Measurements from ENCODE around the gene ARRDC1.

The ARRDC1 gene

DNA sequence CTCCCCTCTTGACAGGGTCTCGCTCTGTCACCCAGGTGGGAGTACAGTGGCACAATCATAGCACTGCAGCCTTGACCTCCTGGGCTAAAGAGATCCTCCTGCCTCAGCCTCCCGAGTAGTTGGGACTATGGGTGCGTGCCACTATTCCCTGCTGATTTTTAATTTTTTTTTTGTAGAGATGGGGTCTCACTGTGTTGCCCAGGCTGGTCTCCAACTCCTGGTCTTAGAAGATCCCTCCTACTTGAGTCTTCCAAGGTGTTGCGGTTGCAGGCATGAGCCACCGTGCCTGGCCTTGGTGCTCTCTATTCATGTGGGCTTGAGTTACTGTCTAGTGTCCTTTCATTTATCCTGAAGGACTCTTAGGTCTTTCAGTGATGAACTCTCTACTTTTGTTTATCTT, 37.4 kb downstream of the ARRDC1 start:
- no peak for DNase-seq

DNA sequence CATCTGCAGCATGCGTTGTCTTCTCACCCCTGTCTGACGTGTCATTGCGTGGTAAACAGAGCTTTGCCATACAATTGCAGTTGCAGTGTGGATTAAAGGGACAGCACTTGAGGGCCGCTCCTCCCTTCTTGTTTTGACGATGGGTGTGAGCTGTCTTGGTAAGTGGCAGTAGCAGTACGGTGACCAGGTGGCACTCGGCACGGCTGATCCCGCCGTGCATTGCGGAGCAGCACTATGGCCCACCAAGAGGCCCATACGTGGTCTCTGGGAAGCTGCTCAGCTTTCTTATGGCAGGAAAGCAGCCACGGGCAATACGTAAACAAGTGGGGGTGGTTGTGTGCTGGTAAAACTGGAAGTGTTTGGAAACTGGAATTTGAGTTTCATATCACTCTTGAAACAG, 38.4 kb downstream of the ARRDC1 start:
- DNase-seq = no peak

DNA sequence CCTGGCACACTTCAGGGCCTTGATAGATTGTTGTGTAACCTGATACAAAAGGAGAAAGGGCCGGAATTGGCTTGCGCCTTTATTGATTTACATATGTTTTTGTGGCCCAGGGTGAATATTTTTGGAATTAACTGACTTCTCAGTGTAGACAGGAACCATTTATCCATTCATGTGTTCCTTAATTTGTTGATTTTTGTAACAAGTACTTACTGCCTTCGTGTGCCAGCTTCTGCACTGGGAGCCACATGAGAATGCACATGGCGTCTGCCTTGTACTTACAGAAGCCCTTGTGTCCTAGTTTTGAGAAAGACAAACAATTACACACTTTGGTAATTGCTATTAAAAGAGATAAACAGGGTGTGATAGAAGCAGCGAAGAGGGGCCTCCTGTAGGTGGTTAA, 39.7 kb downstream of the ARRDC1 start:
- no peak for DNase-seq

DNA sequence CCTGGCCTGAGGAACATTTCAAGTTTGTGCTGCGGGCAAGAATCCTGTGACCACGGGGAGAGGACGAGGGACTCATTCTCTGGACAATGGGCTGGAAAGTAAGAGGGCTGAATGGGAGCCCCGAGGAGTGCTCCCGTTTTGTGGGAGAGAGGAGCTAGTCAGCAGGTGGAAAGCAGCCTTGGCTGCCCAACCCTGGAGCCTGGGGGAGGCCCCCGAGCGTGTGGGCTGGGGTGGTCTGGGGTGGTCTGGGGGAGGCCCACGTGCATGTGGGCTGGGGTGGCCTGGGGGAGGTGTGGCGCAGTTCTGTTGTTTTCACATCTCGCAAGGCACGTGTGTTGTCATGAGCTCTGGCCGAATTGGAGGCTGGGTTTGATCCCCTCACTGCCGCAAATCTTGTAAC, 40.9 kb downstream of the ARRDC1 start:
- no peak for DNase-seq

DNA sequence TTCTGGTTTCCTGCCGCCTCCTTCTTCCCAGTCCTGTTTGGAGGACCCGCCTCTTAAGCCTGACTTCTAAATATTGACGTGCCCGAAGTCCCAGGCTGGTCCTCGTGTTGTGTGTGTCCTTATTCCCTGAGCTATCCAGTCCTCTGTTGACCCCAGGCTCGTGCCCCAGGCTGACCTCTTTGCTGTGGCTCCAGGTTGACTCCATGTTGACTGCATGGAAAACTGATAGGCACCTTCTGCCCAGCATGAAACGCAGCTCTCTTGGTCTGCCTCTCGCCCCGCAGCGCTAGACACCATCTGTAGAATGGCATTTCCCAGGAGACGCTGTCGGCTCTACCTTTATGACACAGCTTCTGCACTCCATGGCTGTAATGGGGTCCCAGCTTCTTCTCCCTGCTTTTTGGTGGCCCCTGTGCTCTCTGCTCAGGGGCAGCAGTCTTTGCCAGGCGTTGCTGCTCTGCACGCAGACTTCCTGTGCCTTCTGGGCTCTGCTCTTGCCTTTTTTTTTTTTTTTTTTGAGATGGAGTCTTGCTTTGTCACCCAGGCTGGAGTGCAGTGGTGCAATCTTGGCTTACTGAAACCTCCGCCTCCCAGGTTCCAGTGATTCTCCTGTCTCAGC, 41.7 kb downstream of the ARRDC1 start:
- DNase-seq = no peak

DNA sequence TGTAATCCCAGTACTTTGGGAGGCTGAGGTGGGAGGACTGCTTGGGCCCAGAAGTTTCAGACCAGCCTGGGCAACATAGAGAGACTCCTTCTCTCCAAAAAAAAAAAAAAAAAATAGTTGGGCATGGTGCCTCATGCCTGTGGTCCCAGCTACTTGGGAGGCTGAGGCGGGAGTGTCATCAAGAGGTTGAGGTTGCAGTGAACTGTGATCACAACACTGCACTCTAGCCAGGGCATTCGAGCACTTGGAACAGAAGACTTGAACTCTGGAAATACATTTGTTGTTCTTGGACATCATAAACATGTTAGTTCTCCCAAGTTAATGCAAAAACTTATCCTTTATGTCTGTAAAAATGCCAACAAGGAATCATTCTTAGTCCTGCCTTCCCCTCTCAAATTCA, 42.9 kb downstream of the ARRDC1 start:
- DNase-seq = no peak

DNA sequence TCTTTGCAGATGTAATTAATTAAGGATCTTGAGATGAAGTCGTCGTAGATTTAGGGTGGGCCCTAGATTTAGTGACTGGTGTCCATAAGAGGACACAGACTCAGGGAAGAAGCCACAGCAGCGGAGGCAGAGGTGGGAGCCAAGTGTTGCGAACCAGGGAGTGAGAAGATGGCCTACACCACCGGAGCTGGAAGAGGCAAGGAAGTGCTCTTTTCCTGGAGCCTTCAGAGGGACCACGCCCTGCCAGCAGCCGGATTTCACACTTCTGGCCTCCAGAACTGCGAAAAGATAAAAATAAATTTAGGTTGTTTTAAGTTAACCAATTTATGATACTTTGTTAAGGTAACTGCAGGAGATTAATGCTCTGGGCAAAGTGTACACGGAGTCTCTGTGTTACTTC, 44.1 kb downstream of the ARRDC1 start:
- no peak for DNase-seq

DNA sequence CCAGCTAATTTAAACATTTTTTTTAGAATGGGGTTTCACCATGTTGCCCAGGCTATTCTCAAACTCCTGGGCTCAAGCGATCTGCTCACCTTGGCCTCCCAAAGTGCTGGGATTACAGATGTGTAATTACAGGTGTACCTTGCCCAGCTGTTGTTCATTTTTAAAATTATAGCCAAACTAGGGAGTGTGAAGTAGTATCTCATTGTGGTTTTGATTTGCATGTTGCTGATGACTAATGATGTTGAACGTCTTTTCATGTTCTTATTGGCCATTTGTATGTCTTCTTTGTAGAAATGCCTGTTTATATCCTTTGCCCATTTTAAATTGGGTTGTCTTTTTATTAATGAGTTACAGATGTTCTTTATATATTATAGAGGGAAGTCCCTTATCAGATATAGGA, 44.8 kb downstream of the ARRDC1 start:
- no peak for DNase-seq

DNA sequence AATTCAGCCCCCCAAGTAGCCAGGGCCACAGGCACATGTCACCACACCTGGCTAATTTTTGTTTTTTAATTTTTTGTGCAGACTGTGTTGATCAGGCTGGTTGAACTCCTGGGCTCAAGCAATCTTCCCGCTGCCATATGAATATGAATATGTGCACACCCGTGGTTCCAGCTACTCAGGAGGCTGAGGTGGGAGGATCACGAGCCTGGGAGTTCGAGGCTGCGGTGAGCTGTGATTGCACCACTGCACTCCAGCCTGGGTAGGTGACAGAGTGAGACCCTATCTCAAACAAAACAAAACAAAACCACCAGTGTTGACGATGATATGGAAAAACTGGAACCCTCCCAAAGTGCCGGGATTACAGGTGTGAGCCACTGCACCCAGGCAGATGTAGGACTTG, 45.3 kb downstream of the ARRDC1 start:
- no peak for DNase-seq

DNA sequence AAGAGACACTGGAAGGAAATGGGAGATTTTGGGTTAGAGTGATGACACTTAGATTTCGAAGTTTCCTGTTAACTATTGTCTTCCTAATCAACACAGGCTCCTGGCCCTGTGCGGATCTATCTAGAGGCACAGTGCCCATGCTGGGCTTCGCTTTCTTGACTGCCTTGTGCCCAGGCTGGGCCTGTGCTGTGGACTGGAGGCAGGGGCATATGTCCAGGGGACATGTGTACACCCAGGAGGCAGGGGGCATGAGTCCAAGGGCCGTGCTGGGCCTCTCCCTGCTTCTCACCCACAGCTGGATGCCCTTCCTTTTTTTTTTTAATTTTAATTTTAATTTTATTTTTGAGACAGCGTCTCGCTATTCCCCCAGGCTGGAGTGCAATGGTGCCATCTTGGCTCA, 50.9 kb downstream of the ARRDC1 start:
- DNase-seq = no peak

DNA sequence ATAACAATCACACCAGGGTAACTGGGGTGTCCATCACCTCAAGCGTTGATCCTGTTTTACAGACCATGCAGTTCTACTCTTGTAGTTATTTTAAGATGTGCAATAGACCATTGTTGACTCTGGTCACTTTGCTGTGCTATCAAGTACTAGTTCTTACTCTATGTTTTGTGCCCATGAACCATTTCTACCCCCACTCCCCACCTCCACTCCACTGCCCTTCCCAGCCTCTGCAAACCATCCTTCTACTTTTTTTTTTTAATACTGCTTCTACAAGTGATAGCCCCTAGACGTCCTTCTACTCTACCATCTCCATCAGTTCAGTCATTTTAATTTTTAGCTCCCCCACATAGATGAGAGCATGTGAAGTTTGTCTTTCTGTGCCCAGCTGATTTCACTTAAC, 52.1 kb downstream of the ARRDC1 start:
- DNase-seq = no peak

DNA sequence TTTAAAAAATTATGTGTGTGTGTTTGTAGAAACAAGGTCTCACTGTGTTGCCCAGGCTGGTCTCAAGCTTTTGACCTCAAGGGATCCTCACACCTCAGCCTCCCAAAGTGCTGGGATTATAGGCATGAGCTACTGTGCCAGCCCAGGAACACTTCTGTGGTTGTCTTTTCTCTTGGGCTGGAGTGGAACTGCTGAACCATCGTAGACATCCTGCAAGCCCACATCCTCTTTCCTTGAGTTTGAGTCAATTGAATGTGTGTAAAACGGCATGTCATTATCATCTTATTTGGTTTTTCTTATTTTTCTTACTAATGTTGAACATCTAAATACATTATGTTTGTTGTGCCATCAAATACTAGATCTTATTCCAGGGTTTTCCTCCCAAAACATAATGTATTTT, 53.3 kb downstream of the ARRDC1 start:
- DNase-seq = no peak

DNA sequence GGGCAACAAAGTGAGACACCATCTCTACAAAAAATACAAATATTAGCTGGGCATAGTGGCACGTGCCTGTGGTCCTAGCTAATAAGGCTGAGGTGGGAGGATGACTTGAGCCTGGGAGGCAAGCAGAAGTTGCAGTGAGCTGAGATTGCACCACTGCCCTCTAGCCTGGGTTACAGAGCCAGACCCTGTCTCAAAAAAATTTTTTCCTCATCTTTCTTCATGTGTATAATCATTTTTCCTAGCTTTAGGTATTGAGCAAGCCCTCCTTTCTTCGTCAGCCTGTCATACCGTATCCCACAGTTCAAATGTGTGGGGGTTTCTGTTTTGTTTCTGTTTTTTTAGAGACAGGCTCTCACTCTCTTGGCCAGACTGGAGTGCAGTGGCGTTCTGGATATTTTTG, 54.7 kb downstream of the ARRDC1 start:
- DNase-seq = no peak

DNA sequence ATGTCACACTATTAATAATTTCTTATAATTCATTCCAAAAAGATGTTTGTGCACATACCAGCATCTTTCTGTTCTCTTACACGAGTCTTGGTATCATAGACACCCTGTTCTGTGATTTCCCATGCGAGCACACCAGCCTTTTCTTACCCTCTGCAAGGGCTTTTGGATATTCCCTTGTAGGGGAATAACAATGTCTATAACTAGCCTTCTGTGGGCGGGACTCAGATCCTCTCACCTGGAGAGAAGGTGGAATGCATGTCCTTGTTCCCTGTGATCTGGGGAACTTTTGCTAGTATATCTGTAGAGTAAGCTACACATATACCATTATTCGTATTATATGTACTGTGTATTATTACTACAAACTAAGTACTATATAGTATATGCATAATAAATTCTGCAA, 58.1 kb downstream of the ARRDC1 start:
- DNase-seq = no peak

DNA sequence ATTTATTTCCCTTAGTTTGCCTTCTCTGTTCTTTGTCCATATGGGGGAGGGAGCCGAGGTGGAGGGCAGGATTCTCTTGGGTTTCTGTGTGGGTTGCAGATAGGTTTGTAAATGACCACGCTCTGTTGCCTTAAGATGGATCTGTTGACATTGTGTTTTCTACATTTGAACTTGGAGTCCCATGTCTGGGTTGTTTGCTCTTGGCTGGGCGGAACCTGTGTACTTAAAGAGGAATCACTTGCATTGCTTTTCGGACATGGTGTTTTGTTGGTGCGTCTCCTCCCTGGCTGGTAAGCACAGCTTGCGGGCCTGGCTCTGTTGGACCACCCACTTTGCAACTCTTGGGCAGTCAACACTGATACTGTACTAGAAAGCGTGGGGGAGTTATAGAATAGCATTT, 59.2 kb downstream of the ARRDC1 start:
- no peak for DNase-seq

Measured in stimulated activated CD4-positive, alpha-beta T cell treated with anti-CD3 and anti-CD28 coated beads, Interleukin-1b, Interleukin-23, amount 100 ng/mL, for 48 hours (primary cell).